SK-N-SH (cell line): Measurements from ENCODE around the gene UBE3C. TPM values are rescaled to one million over a fixed set of nuclear protein-coding genes. Genes with fewer than 3 reads are reported as not detected.

Experiments used
- CTCF ChIA-PET: fragments of 300-600, 350-600 bp; formaldehyde crosslinking; extraction: SDS; loops from one replicate; lab custom pipeline; 2021; lab: Yijun Ruan, JAX
- POLR2A ChIA-PET: fragments of 350-600 bp; sonication (Branson Sonifier 250); formaldehyde crosslinking; extraction: SDS; loops from one replicate; lab custom pipeline; 2020; ENCODE audit warnings: antibody characterized with exemption, inconsistent platforms; lab: Yijun Ruan, JAX
- DNase-seq: peaks from one replicate; pipeline ENCODE4 v3.0.0; 2012
- H2AFZ ChIP-seq: fragments of 200-600 bp; sonication (generic); 2 replicates; pipeline ENCODE4 v1.8.1; 2016; ENCODE audit warnings: antibody characterized with exemption, mild to moderate bottlenecking, low read depth
- H3F3A ChIP-seq: fragments of 200-600 bp; sonication (generic); replicated peaks from 2 replicates; pipeline ENCODE3; 2016; ENCODE audit warnings: antibody characterized with exemption, mild to moderate bottlenecking; ENCODE audit not compliant: insufficient read depth
- H3K27ac ChIP-seq, 2 experiments: fragments of 200-500 bp in 1 of 2; fragments of 200-600 bp in 1 of 2; sonication (Bioruptor generic) in 1 of 2; sonication (generic), shearing (Covaris generic) in 1 of 2; 2 replicates each; pipeline versions ENCODE4 v1.5.1 to v1.6.1; 2014 to 2016; ENCODE audit warnings: low read depth in 2 of 2, inconsistent platforms in 1 of 2, low read length in 1 of 2, mild to moderate bottlenecking in 1 of 2, mixed read lengths in 1 of 2
- H3K27me3 ChIP-seq: fragments of 200-600 bp; sonication (generic), shearing (Covaris generic); 2 replicates; pipeline ENCODE4 v1.6.1; 2016; ENCODE audit warnings: mixed run types; ENCODE audit not compliant: insufficient read depth
- H3K36me3 ChIP-seq, 2 experiments: fragments of 200-500 bp in 1 of 2; fragments of 200-600 bp in 1 of 2; sonication (Bioruptor generic) in 1 of 2; sonication (generic) in 1 of 2; replicated peaks in 1 of 2; 2 replicates each; pipeline versions ENCODE3 to v1.5.1; 2014 to 2016; ENCODE audit warnings: low read length in 1 of 2, mild to moderate bottlenecking in 1 of 2; ENCODE audit not compliant: insufficient read depth in 2 of 2, control insufficient read depth in 1 of 2
- H3K4me1 ChIP-seq, 2 experiments: fragments of 200-500 bp in 1 of 2; fragments of 200-600 bp in 1 of 2; sonication (Bioruptor generic) in 1 of 2; sonication (generic), shearing (Covaris generic) in 1 of 2; 2 replicates each; pipeline versions ENCODE4 v1.5.1 to v1.6.1; 2014 to 2016; ENCODE audit warnings: low read depth in 1 of 2, low read length in 1 of 2, mixed run types in 1 of 2; ENCODE audit not compliant: insufficient read depth in 2 of 2, control insufficient read depth in 1 of 2
- H3K4me2 ChIP-seq: fragments of 200-600 bp; sonication (generic), shearing (Covaris generic); 2 replicates; pipeline ENCODE4 v1.6.1; 2017; ENCODE audit warnings: mixed run types
- H3K4me3 ChIP-seq, 2 experiments: fragments of 200-500 bp in 1 of 2; fragments of 200-600 bp in 1 of 2; sonication (Bioruptor generic) in 1 of 2; sonication (generic), shearing (Covaris generic) in 1 of 2; 2 replicates each; pipeline versions ENCODE4 v1.5.1 to v1.8.1; 2014 to 2016; ENCODE audit warnings: low read depth in 2 of 2, inconsistent platforms in 1 of 2, low read length in 1 of 2, mild to moderate bottlenecking in 1 of 2, mixed read lengths in 1 of 2, moderate library complexity in 1 of 2
- H3K79me2 ChIP-seq: fragments of 200-600 bp; sonication (generic); 2 replicates; pipeline ENCODE4 v1.8.1; 2017; ENCODE audit warnings: mild to moderate bottlenecking; ENCODE audit not compliant: insufficient read depth
- H3K9ac ChIP-seq: fragments of 200-600 bp; sonication (generic); 2 replicates; pipeline ENCODE4 v1.6.1; 2017; ENCODE audit warnings: mixed run types
- H3K9me2 ChIP-seq: fragments of 200-600 bp; sonication (generic); 2 replicates; pipeline ENCODE4 v1.6.1; 2017; ENCODE audit warnings: mixed run types
- H3K9me3 ChIP-seq: fragments of 200-600 bp; sonication (generic); 2 replicates; pipeline ENCODE4 v1.6.1; 2017; ENCODE audit warnings: mixed run types, mild to moderate bottlenecking, moderate library complexity
- H4K20me1 ChIP-seq: fragments of 200-600 bp; sonication (generic); 2 replicates; pipeline ENCODE4 v1.6.1; 2017; ENCODE audit warnings: mild to moderate bottlenecking, mixed run types; ENCODE audit not compliant: insufficient read depth
- CHD2 ChIP-seq: fragments of 150-350 bp; IDR thresholded peaks from 2 replicates; pipeline ENCODE4 v1.6.1; 2018; ENCODE audit warnings: low read length; ENCODE audit not compliant: partially characterized antibody
- CTCF ChIP-seq: fragments of 200-600 bp; sonication (generic); IDR thresholded peaks from 2 replicates; pipeline ENCODE4 v1.6.1; 2017; ENCODE audit warnings: antibody characterized with exemption, mild to moderate bottlenecking, moderate library complexity
- EZH2phosphoT487 ChIP-seq: fragments of 200-600 bp; sonication (generic); IDR thresholded peaks from 2 replicates; pipeline ENCODE4 v1.6.1; 2017; ENCODE audit warnings: low read depth, mixed run types, mild to moderate bottlenecking, antibody characterized with exemption, moderate library complexity, borderline replicate concordance
- FOSL2 ChIP-seq: IDR thresholded peaks from 2 replicates; pipeline ENCODE4 v1.4.0; 2012; ENCODE audit warnings: low read depth, mild to moderate bottlenecking, moderate library complexity, borderline replicate concordance
- FOXJ3 ChIP-seq: sonication (generic); formaldehyde crosslinking; IDR thresholded peaks from 2 replicates; pipeline ENCODE4 v1.5.1; 2020; ENCODE audit warnings: mild to moderate bottlenecking, missing genetic modification reagents
- GABPA ChIP-seq: IDR thresholded peaks from 2 replicates; pipeline ENCODE4 v1.4.0; 2012; ENCODE audit warnings: low read depth, mild to moderate bottlenecking
- GATA2 ChIP-seq: sonication (generic); formaldehyde crosslinking; IDR thresholded peaks from 2 replicates; pipeline ENCODE4 v1.5.0; 2020; ENCODE audit warnings: mild to moderate bottlenecking, missing genetic modification reagents
- MAX ChIP-seq: IDR thresholded peaks from 2 replicates; pipeline ENCODE4 v1.4.0; 2012; ENCODE audit warnings: low read depth
- MXI1 ChIP-seq: IDR thresholded peaks from 2 replicates; pipeline ENCODE4 v1.6.1; 2012; ENCODE audit warnings: mild to moderate bottlenecking, low read depth, low read length, improper control_type of control experiment
- PBX3 ChIP-seq: IDR thresholded peaks from 2 replicates; pipeline ENCODE4; 2012
- POLR2AphosphoS5 ChIP-seq: IDR thresholded peaks from 2 replicates; pipeline ENCODE4 v1.6.1; 2012; ENCODE audit warnings: low read depth, low read length
- RAD21 ChIP-seq: IDR thresholded peaks from 2 replicates; pipeline ENCODE4 v1.6.1; 2012; ENCODE audit warnings: mild to moderate bottlenecking, low read length
- RCOR1 ChIP-seq: fragments of 150-350 bp; IDR thresholded peaks from 2 replicates; pipeline ENCODE4 v1.6.1; 2017; ENCODE audit warnings: antibody characterized with exemption, low read length
- RFX5 ChIP-seq: IDR thresholded peaks from 2 replicates; pipeline ENCODE4 v1.6.1; 2012; ENCODE audit warnings: mild to moderate bottlenecking, improper control_type of control experiment, low read length
- SMC3 ChIP-seq: IDR thresholded peaks from 2 replicates; pipeline ENCODE4 v1.6.1; 2012; ENCODE audit warnings: low read depth, low read length, improper control_type of control experiment
- TAF1 ChIP-seq: IDR thresholded peaks from 2 replicates; pipeline ENCODE4 v1.6.1; 2012; ENCODE audit warnings: low read depth, mild to moderate bottlenecking, low read length, moderate library complexity, borderline replicate concordance
- TCF12 ChIP-seq: IDR thresholded peaks from 2 replicates; pipeline ENCODE4 v1.4.0; 2012
- TEAD4 ChIP-seq: IDR thresholded peaks from 2 replicates; pipeline ENCODE4 v1.4.0; 2012; ENCODE audit warnings: mild to moderate bottlenecking, borderline replicate concordance; ENCODE audit not compliant: insufficient read depth
- YY1 ChIP-seq: IDR thresholded peaks from 2 replicates; pipeline ENCODE4 v1.4.0; 2012; ENCODE audit warnings: low read depth, mild to moderate bottlenecking
- WGBS: methylation state at CpG from one replicate; pipeline ENCODE4 v1.1.6; 2017; ENCODE audit warnings: low lambda C conversion rate; 5-methylcytosine and 5-hydroxymethylcytosine counted together
- polyA plus RNA-seq, 3 experiments: library from polyadenylated mRNA; depleted of rRNA; stranded (reverse); fragments of >200 nt; gene quantifications; 2 replicates each; pipeline ENCODE4 v1.2.3, GENCODE V29; 2012
- TF ChIP-seq, protein P1 (sequence below): IDR thresholded peaks from 2 replicates; pipeline ENCODE4 v1.6.1; 2012; ENCODE audit warnings: mild to moderate bottlenecking, low read depth, low read length, moderate library complexity
- TF ChIP-seq, protein P2 (sequence below): fragments of 150-350 bp; IDR thresholded peaks from 2 replicates; pipeline ENCODE4 v1.6.1; 2017; ENCODE audit warnings: antibody characterized with exemption, low read length, low read depth, borderline replicate concordance

Gene UBE3C
- polyA plus RNA-seq, 1 of the 3 experiments (the other 2 are of a cell fraction): 48.4 TPM

DNA sequence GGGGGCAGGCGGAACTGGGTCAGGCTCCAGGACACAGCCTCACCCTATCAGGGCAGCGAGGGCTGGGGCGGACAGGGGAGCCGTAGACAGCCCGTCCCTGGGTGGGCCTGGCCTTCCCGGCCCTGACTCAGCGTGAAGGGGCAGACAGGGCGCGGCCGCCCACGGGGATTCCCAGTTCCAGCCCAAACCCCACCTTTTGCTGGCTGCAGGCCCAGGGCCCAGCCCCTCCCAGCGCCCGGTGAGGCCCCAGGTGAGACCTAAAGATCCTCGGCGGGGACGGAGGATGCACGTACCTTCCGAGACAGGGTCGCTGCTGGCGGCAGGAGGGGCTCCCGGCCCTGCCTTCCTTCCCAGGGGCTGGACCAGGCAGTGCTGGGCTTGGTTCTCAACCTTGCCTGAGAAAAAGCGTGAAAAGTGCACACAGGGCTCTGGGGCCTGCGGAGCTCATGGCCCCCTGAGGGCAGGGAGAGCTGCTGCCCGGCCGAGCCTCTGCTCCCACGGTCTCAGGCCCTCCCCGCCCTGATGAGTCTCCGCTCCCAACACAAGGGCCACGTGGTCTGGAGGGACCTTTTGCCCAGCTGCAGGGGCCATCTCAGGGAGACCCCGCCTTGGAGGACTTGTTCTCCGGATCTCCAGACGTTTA, 154.2 kb downstream of the UBE3C start (continued):
- no peak for TF ChIP-seq CTCF
- no peak for TF ChIP-seq MXI1
- no peak for TF ChIP-seq FOXJ3
- no peak for TF ChIP-seq PBX3
- TF ChIP-seq RAD21: no peak
- TF ChIP-seq TEAD4: no peak
- TF ChIP-seq SMC3: no peak
- TF ChIP-seq TCF12: no peak
- no peak for TF ChIP-seq EZH2phosphoT487

- H3K4me1 ChIP-seq: no peaks in the 10 kb centered on the region
- CTCF ChIA-PET: interaction anchor here (1.8 kb wide), 1 partner anchor 20 kb away, joined by 5 read pairs; no protein-coding TSS in a partner anchor
- H3K4me3 ChIP-seq: no peak overlapping the region
- no peaks in the 10 kb centered on the region for H3F3A ChIP-seq
- H4K20me1 ChIP-seq: no peaks in the 10 kb centered on the region
- POLR2A ChIA-PET: no interaction called here
- H3K9me3 ChIP-seq: no peaks in the 10 kb centered on the region
- no peak overlapping the region for H3K4me2 ChIP-seq
- WGBS: 90% methylated on average over 13 of the region's 13 CpGs
- no peaks in the 10 kb centered on the region for H3K9me2 ChIP-seq
- no peaks in the 10 kb centered on the region for H3K36me3 ChIP-seq
- no peak overlapping the region for H3K9ac ChIP-seq
- DNase-seq: no peak
- no peaks in the 10 kb centered on the region for H3K79me2 ChIP-seq
- TF ChIP-seq TEAD4 (no peak), GATA2 (CRISPR knock-in tag) (no peak), POLR2AphosphoS5 (no peak), GABPA (no peak), MXI1 (no peak), CHD2 (no peak), RFX5 (no peak), MAX (no peak), FOSL2 (no peak), RCOR1 (no peak), TAF1 (no peak), YY1 (no peak), TCF12 (no peak), SMC3 (no peak), FOXJ3 (no peak)
- TF ChIP-seq, protein P1, sequence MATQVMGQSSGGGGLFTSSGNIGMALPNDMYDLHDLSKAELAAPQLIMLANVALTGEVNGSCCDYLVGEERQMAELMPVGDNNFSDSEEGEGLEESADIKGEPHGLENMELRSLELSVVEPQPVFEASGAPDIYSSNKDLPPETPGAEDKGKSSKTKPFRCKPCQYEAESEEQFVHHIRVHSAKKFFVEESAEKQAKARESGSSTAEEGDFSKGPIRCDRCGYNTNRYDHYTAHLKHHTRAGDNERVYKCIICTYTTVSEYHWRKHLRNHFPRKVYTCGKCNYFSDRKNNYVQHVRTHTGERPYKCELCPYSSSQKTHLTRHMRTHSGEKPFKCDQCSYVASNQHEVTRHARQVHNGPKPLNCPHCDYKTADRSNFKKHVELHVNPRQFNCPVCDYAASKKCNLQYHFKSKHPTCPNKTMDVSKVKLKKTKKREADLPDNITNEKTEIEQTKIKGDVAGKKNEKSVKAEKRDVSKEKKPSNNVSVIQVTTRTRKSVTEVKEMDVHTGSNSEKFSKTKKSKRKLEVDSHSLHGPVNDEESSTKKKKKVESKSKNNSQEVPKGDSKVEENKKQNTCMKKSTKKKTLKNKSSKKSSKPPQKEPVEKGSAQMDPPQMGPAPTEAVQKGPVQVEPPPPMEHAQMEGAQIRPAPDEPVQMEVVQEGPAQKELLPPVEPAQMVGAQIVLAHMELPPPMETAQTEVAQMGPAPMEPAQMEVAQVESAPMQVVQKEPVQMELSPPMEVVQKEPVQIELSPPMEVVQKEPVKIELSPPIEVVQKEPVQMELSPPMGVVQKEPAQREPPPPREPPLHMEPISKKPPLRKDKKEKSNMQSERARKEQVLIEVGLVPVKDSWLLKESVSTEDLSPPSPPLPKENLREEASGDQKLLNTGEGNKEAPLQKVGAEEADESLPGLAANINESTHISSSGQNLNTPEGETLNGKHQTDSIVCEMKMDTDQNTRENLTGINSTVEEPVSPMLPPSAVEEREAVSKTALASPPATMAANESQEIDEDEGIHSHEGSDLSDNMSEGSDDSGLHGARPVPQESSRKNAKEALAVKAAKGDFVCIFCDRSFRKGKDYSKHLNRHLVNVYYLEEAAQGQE: no peak
- TF ChIP-seq, protein P2, sequence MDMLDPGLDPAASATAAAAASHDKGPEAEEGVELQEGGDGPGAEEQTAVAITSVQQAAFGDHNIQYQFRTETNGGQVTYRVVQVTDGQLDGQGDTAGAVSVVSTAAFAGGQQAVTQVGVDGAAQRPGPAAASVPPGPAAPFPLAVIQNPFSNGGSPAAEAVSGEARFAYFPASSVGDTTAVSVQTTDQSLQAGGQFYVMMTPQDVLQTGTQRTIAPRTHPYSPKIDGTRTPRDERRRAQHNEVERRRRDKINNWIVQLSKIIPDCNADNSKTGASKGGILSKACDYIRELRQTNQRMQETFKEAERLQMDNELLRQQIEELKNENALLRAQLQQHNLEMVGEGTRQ: no peak
- no peaks in the 10 kb centered on the region for H3K27me3 ChIP-seq
- H2AFZ ChIP-seq: no peak overlapping the region
- H3K27ac ChIP-seq: no peak overlapping the region
Observed at GRCh38 chr7:157293413-157293788, 154.7 kb downstream of the UBE3C start.
